ENCODE results near the gene CFAP251. TPM values are rescaled to one million over a fixed set of nuclear protein-coding genes. Genes with fewer than 3 reads are reported as not detected.

CFAP251 gene
- total RNA-seq, 1 experiment from 2014 or later: 0.81 TPM

DNA sequence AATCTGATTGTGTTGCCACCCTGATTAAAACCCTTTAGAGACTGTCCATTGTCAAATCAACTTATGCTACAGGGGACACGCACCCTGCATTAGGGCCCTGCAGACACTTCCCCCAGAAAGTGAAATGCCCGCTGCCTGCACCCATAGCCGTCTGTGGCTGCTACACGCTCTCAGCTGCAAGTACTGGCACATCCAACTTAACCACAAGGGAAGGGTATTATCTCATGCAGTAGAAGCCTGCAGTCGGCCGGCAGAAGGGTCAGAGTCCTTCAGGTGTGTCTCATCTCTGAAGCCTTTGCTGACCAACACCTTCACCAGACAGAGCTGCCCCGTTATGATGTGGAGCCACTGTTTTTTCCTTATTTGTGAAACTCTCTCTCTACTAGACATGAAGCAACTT, 20.8 kb downstream of the CFAP251 start:
- whole genome bisulfite sequencing (ENCODE audit: extremely low coverage, insufficient read length, low lambda C conversion rate): no CpG with 5 or more reads among the region's 7 CpGs
- no peaks in the 10 kb centered on the region for H3K23me2 ChIP-seq (ENCODE audit: insufficient read length, low read depth, low read length, poor library complexity, severe bottlenecking)
- H4K91ac ChIP-seq (ENCODE audit: insufficient read length, low read depth, low read length): no peak overlapping the region
- TF ChIP-seq, protein P1, sequence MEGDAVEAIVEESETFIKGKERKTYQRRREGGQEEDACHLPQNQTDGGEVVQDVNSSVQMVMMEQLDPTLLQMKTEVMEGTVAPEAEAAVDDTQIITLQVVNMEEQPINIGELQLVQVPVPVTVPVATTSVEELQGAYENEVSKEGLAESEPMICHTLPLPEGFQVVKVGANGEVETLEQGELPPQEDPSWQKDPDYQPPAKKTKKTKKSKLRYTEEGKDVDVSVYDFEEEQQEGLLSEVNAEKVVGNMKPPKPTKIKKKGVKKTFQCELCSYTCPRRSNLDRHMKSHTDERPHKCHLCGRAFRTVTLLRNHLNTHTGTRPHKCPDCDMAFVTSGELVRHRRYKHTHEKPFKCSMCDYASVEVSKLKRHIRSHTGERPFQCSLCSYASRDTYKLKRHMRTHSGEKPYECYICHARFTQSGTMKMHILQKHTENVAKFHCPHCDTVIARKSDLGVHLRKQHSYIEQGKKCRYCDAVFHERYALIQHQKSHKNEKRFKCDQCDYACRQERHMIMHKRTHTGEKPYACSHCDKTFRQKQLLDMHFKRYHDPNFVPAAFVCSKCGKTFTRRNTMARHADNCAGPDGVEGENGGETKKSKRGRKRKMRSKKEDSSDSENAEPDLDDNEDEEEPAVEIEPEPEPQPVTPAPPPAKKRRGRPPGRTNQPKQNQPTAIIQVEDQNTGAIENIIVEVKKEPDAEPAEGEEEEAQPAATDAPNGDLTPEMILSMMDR (conservative IDR thresholded peaks at IDR 0.05): no peak
- H3K9ac ChIP-seq (ENCODE audit: extremely low read depth, insufficient read length, low read length): no peak overlapping the region
- peaks cover 3 to 7% of the 10 kb centered on the region in 2 experiments; a peak in 3 of 5 replicates for H3K9me3 Mint-ChIP-seq
- no peaks in the 10 kb centered on the region for H3K27me3 ChIP-seq (ENCODE audit: insufficient read depth, low read length)
- H3K36me3 Mint-ChIP-seq (ENCODE audit: insufficient read depth in 1 of 3, low read depth in 3 of 3): peaks cover 4 to 8% (median 8%) of the 10 kb centered on the region in 3 experiments; a peak in 6 of 7 replicates
- no peak overlapping the region for H3K23ac ChIP-seq (ENCODE audit: insufficient read length, low read depth, low read length)
- H3K4me3 Mint-ChIP-seq: no peak overlapping the region
- H2BK15ac ChIP-seq (ENCODE audit: low read depth, low read length): no peak overlapping the region
- H2BK12ac ChIP-seq (ENCODE audit: insufficient read length, low read depth, low read length): no peak overlapping the region
- no peak overlapping the region for H2BK120ac ChIP-seq (ENCODE audit: low read depth, low read length, poor library complexity, severe bottlenecking)
- H3K56ac ChIP-seq (ENCODE audit: insufficient read length, low read depth, low read length): no peak overlapping the region
- H3K14ac ChIP-seq (ENCODE audit: insufficient read depth, low read length): peak overlapping the region; percentile 12; the same call in 1 of the 2 replicates
- no peak overlapping the region for H3K4ac ChIP-seq (ENCODE audit: low read depth, low read length)
- H3K18ac ChIP-seq (ENCODE audit: insufficient read length, low read depth, low read length): no peak overlapping the region
- no peak overlapping the region for H3T11ph ChIP-seq (ENCODE audit: low read length)
- H2BK5ac ChIP-seq (ENCODE audit: insufficient read length, low read length): no peak overlapping the region
- no peaks in the 10 kb centered on the region for H3K79me2 ChIP-seq (ENCODE audit: insufficient read depth, low read length)
- no peak for DNase-seq
- no peak overlapping the region for H2AK5ac ChIP-seq (ENCODE audit: insufficient read length, low read length)
- H2AFZ ChIP-seq (ENCODE audit: low read length): no peak overlapping the region
- no peaks in the 10 kb centered on the region for H3K9me3 ChIP-seq (ENCODE audit: control insufficient read depth, low read depth, low read length)
- H3K4me1 Mint-ChIP-seq: peaks cover 10% of the 10 kb centered on the region in 2 experiments
- no peak overlapping the region for H3K27ac ChIP-seq (ENCODE audit: insufficient read length, low read depth, low read length)
- H3K79me1 ChIP-seq (ENCODE audit: insufficient read depth, low read depth, low read length, poor library complexity, severe bottlenecking): no peaks in the 10 kb centered on the region
- no peak overlapping the region for H4K8ac ChIP-seq (replicated peaks; ENCODE audit: insufficient read length, low read depth, low read length)
- no peak overlapping the region for H4K5ac ChIP-seq (ENCODE audit: insufficient read length, low read depth, low read length)
- no peaks in the 10 kb centered on the region for H4K20me1 ChIP-seq (ENCODE audit: control insufficient read depth, insufficient read depth, insufficient read length)
- no peak overlapping the region for H2BK20ac ChIP-seq (ENCODE audit: low read depth, low read length, poor library complexity, severe bottlenecking)
- H3K4me2 ChIP-seq (ENCODE audit: insufficient read depth, insufficient read length, low read length): no peak overlapping the region
- 0 out of 2 replicates have a peak, but pooled peaks cover 4% of the 10 kb centered on the region for H3K4me1 ChIP-seq (ENCODE audit: insufficient read depth, low read length)
- H3K27me3 Mint-ChIP-seq (ENCODE audit: low read depth): no peaks in the 10 kb centered on the region
- no peak overlapping the region; a peak in 1 of 7 replicates for H3K27ac Mint-ChIP-seq

Data from H9 (cell line).